Mucosa of gallbladder (tissue), 1 donor: ENCODE data around the gene CD276. TPM values are rescaled to one million over a fixed set of nuclear protein-coding genes. Genes with fewer than 3 reads are reported as not detected.

Source experiments
- DNase-seq: peaks from one replicate; pipeline ENCODE4 v3.0.0-alpha.2; 2020; ENCODE audit warnings: low spot score
- total RNA-seq: library from RNA; stranded (reverse); gene quantifications from one replicate; pipeline ENCODE4 v1.2.1, GENCODE V29; 2021
- donor health status: DM: no; HTN: no; CAD: no.

Gene CD276
- total RNA-seq, 1 donor from 2014 or later, result 51.9 TPM

GRCh38 chr15:73747847-73748590, 63.8 kb downstream of the CD276 start:
- no peak for DNase-seq

- DNase-seq, result no peak
These were observed 64.5 kb downstream of the CD276 start for GRCh38 chr15:73748730-73749129.

- no peak for DNase-seq
These were observed 65.3 kb downstream of the CD276 start for GRCh38 chr15:73749533-73749932.

- DNase-seq, result no peak
These were observed 65.8 kb downstream of the CD276 start for GRCh38 chr15:73749971-73750370.

GRCh38 chr15:73750438-73750837, 66.3 kb downstream of the CD276 start:
- DNase-seq, result no peak

GRCh38 chr15:73750951-73751350, 66.8 kb downstream of the CD276 start:
- no peak for DNase-seq

GRCh38 chr15:73751511-73751898, 67.3 kb downstream of the CD276 start:
- no peak for DNase-seq

- no peak for DNase-seq
These were observed 68.0 kb downstream of the CD276 start for GRCh38 chr15:73751899-73752805.

GRCh38 chr15:73752806-73753193, 68.6 kb downstream of the CD276 start:
- no peak for DNase-seq

- peak; percentile 18 for DNase-seq
These were observed 69.3 kb downstream of the CD276 start, which contains the start of gene INSYN1 for GRCh38 chr15:73753250-73754130. INSYN1 (minus strand) TSS chr15:73753351; CDS start chr15:73751130, 2,221 bp downstream.

GRCh38 chr15:73754461-73754860, 70.3 kb downstream of the CD276 start:
- DNase-seq, result no peak

GRCh38 chr15:73755481-73755880, 71.3 kb downstream of the CD276 start:
- no peak for DNase-seq

GRCh38 chr15:73755946-73756345, 71.8 kb downstream of the CD276 start:
- DNase-seq, result no peak

GRCh38 chr15:73756390-73756789, 72.2 kb downstream of the CD276 start:
- DNase-seq, result no peak

- DNase-seq, result no peak
These were observed 72.8 kb downstream of the CD276 start for GRCh38 chr15:73756947-73757513.

- DNase-seq, result no peak
These were observed 73.4 kb downstream of the CD276 start for GRCh38 chr15:73757571-73757970.

- DNase-seq, result no peak
These were observed 74.3 kb downstream of the CD276 start for GRCh38 chr15:73758461-73758860.

GRCh38 chr15:73760330-73761329, 76.4 kb downstream of the CD276 start:
- DNase-seq, result no peak

- no peak for DNase-seq
These were observed 79.7 kb downstream of the CD276 start for GRCh38 chr15:73763931-73764330.
